GM23338 (cell line): ENCODE results near the gene MLLT10. TPM values are rescaled to one million over a fixed set of nuclear protein-coding genes. Genes with fewer than 3 reads are reported as not detected.

Experiments
- ATAC-seq: fragments of 200-7000 bp; cut with Tn5 transposase; 3 replicates; pipeline ENCODE4 v1.9.1; 2020
- DNase-seq: peaks from one replicate; pipeline ENCODE4 v3.0.0-alpha.2; 2015; ENCODE audit warnings: low spot score
- H2AFZ ChIP-seq: fragments of 200-600 bp; sonication (generic); 2 replicates; pipeline ENCODE4 v1.8.0; 2016; ENCODE audit warnings: antibody characterized with exemption, mild to moderate bottlenecking, moderate library complexity
- H3F3A ChIP-seq: fragments of 200-600 bp; sonication (generic); replicated peaks from 2 replicates; pipeline ENCODE4 v1.8.0; 2017; ENCODE audit warnings: antibody characterized with exemption, mixed run types, low read depth
- H3K27ac ChIP-seq: fragments of 200-600 bp; sonication (generic); 2 replicates; pipeline ENCODE4 v1.6.1; 2016; ENCODE audit warnings: low read depth
- H3K27me3 ChIP-seq: fragments of 200-600 bp; sonication (generic); 2 replicates; pipeline ENCODE4 v1.8.0; 2016; ENCODE audit warnings: mild to moderate bottlenecking, mixed run types, moderate library complexity; ENCODE audit not compliant: insufficient read depth
- H3K36me3 ChIP-seq: fragments of 200-600 bp; sonication (generic); 2 replicates; pipeline ENCODE4 v1.8.0; 2016; ENCODE audit warnings: mild to moderate bottlenecking; ENCODE audit not compliant: insufficient read depth
- H3K4me1 ChIP-seq: fragments of 200-600 bp; sonication (generic); 2 replicates; pipeline ENCODE4 v1.8.0; 2016; ENCODE audit warnings: mild to moderate bottlenecking, moderate library complexity; ENCODE audit not compliant: insufficient read depth
- H3K4me2 ChIP-seq: fragments of 200-600 bp; sonication (generic); 2 replicates; pipeline ENCODE4 v1.7.1; 2017; ENCODE audit warnings: mixed run types
- H3K4me3 ChIP-seq: fragments of 200-600 bp; sonication (generic); 2 replicates; pipeline ENCODE4 v1.6.1; 2016; ENCODE audit warnings: mixed run types
- H3K79me2 ChIP-seq: fragments of 200-600 bp; sonication (generic); replicated peaks from 2 replicates; pipeline ENCODE4 v1.8.0; 2017; ENCODE audit warnings: mild to moderate bottlenecking; ENCODE audit not compliant: insufficient read depth
- H3K9me2 ChIP-seq: fragments of 200-600 bp; sonication (generic); 2 replicates; pipeline ENCODE4 v1.8.0; 2017; ENCODE audit not compliant: insufficient read depth
- H4K20me1 ChIP-seq: fragments of 200-600 bp; sonication (generic); replicated peaks from 2 replicates; pipeline ENCODE4 v1.8.0; 2017; ENCODE audit warnings: mild to moderate bottlenecking; ENCODE audit not compliant: insufficient read depth
- H3K27ac Mint-ChIP-seq: 2 replicates; pipeline ENCODE4 v1.8.0; 2020; ENCODE audit warnings: inconsistent platforms, mild to moderate bottlenecking, moderate library complexity, mixed read lengths
- H3K27me3 Mint-ChIP-seq: 3 replicates; pipeline ENCODE4 v1.8.0; 2022; ENCODE audit warnings: low read depth, mild to moderate bottlenecking, moderate library complexity, mixed read lengths, inconsistent platforms; ENCODE audit not compliant: insufficient read depth, poor library complexity
- H3K36me3 Mint-ChIP-seq: 3 replicates; pipeline ENCODE4 v1.8.0; 2021; ENCODE audit warnings: low read depth, mild to moderate bottlenecking, inconsistent platforms, moderate library complexity, mixed read lengths
- H3K4me1 Mint-ChIP-seq: 3 replicates; pipeline ENCODE4 v1.8.0; 2020; ENCODE audit warnings: mild to moderate bottlenecking, inconsistent platforms, mixed read lengths
- H3K4me3 Mint-ChIP-seq: 3 replicates; pipeline ENCODE4 v1.8.0; 2021; ENCODE audit warnings: moderate library complexity, mild to moderate bottlenecking, inconsistent platforms, mixed read lengths
- H3K9me3 Mint-ChIP-seq: 3 replicates; pipeline ENCODE4 v1.8.0; 2020; ENCODE audit warnings: moderate library complexity, mild to moderate bottlenecking, inconsistent platforms, mixed read lengths
- CREB1 ChIP-seq: fragments of 250-450 bp; sonication (Bioruptor Pico); IDR thresholded peaks from 2 replicates; pipeline ENCODE4 v1.5.0; 2020; ENCODE audit warnings: low read depth, mild to moderate bottlenecking, moderate library complexity
- CTCF ChIP-seq, 2 experiments: fragments of 200-600 bp in 1 of 2; sonication (generic) in 1 of 2; conservative IDR thresholded peaks; 2 replicates each; pipeline versions ENCODE4 v1.5.1 to v1.6.1; 2016 to 2017; ENCODE audit warnings: antibody characterized with exemption in 2 of 2, low read depth in 2 of 2, mild to moderate bottlenecking in 2 of 2, moderate library complexity in 1 of 2
- EZH2 ChIP-seq: fragments of 200-600 bp; sonication (generic); IDR thresholded peaks from one replicate; pipeline ENCODE4 v1.8.0; 2017; ENCODE audit warnings: antibody characterized with exemption, mild to moderate bottlenecking, low read depth; ENCODE audit not compliant: unreplicated experiment
- EZH2phosphoT487 ChIP-seq: fragments of 200-600 bp; sonication (generic); IDR thresholded peaks from one replicate; pipeline ENCODE4 v1.8.1; 2018; ENCODE audit warnings: antibody characterized with exemption; ENCODE audit not compliant: unreplicated experiment
- NANOG ChIP-seq: IDR thresholded peaks from 2 replicates; pipeline ENCODE4 v1.6.1; 2016; ENCODE audit warnings: antibody characterized with exemption, borderline replicate concordance
- STAT1 ChIP-seq: IDR thresholded peaks from one replicate; pipeline ENCODE4 v1.6.1; 2016; ENCODE audit warnings: antibody characterized with exemption; ENCODE audit not compliant: unreplicated experiment
- ZNF462 ChIP-seq: fragments of 250-450 bp; sonication (Bioruptor Pico); IDR thresholded peaks from 2 replicates; pipeline ENCODE4 v1.5.0; 2020; ENCODE audit warnings: mild to moderate bottlenecking, moderate library complexity
- polyA plus RNA-seq: library from polyadenylated mRNA; unstranded; fragments of >200 nt; fragmentation: Nextera tagmentation; extraction: Ambion mirVana; gene quantifications from 2 replicates; pipeline ENCODE4 v1.2.1, GENCODE V29; 2016
- total RNA-seq: library from RNA; depleted of rRNA; stranded (reverse); fragments of >200 nt; shearing (Covaris generic); gene quantifications from 2 replicates; pipeline ENCODE4 v1.2.3, GENCODE V29; 2014

MLLT10 gene
- total and polyA plus RNA-seq, 2 experiments from 2014 or later = 28.8 to 55.4 TPM

GRCh38 chr10:21627331-21627730, 93.3 kb downstream of the MLLT10 start (continued):
- TF ChIP-seq ZNF462 (CRISPR knock-in tag) = no peak
- no peak for TF ChIP-seq EZH2phosphoT487
- no peak for TF ChIP-seq EZH2

GRCh38 chr10:21628023-21628422, 94.0 kb downstream of the MLLT10 start:
- Histone ChIP-seq H3K4me1 (no peaks in the 10 kb centered on the region), H3K27me3 (no peaks in the 10 kb centered on the region), H3K36me3 (peaks cover 6% of the 10 kb centered on the region; the same call in 1 of the 2 replicates), H3K9me2 (no peaks in the 10 kb centered on the region), H3K79me2 (peaks cover 31% of the 10 kb centered on the region; the same call in 1 of the 2 replicates), H3K4me3 (no peak overlapping the region), H3F3A (no peaks in the 10 kb centered on the region; the same call in 1 of the 2 replicates), H4K20me1 (0 out of 2 replicates have a peak, but pooled peaks cover 5% of the 10 kb centered on the region), H3K27ac (no peak overlapping the region), H3K4me2 (no peak overlapping the region), H2AFZ (no peak overlapping the region)
- no peak overlapping the region for H3K4me3 Mint-ChIP-seq
- H3K4me1 Mint-ChIP-seq = peaks cover 5% of the 10 kb centered on the region
- H3K36me3 Mint-ChIP-seq = peaks cover 30% of the 10 kb centered on the region
- H3K9me3 Mint-ChIP-seq = no peaks in the 10 kb centered on the region
- ATAC-seq (no peak), DNase-seq (no peak)
- peaks cover 2% of the 10 kb centered on the region for H3K27me3 Mint-ChIP-seq
- no peak overlapping the region for H3K27ac Mint-ChIP-seq
- no peak for TF ChIP-seq EZH2phosphoT487
- TF ChIP-seq EZH2 = no peak
- no peak for TF ChIP-seq STAT1
- TF ChIP-seq NANOG = no peak
- no peak for TF ChIP-seq ZNF462 (CRISPR knock-in tag)
- no peak for TF ChIP-seq CREB1 (CRISPR knock-in tag)
- no peak for TF ChIP-seq CTCF (conservative IDR thresholded peaks at IDR 0.05; ENCODE audit: low read depth in 2 of 2)
